HepG2 (cell line): ENCODE measurements around the gene PPP1R18. TPM values are rescaled to one million over a fixed set of nuclear protein-coding genes. Genes with fewer than 3 reads are reported as not detected.
A peak's percentile ranks its signal among the peaks of the same experiment; 100 is the strongest.

Experiments used
- ARID4A ChIP-seq: sonication (generic); formaldehyde crosslinking; IDR thresholded peaks from 2 replicates; pipeline ENCODE4 v1.5.0; 2020; ENCODE audit warnings: mild to moderate bottlenecking, missing genetic modification reagents, borderline replicate concordance
- DRAP1 ChIP-seq: IDR thresholded peaks from 2 replicates; pipeline ENCODE4 v1.6.1; 2016; ENCODE audit warnings: missing genetic modification reagents, missing compliant biosample characterization
- HNRNPLL ChIP-seq: fragments of 200-400 bp; formaldehyde crosslinking; IDR thresholded peaks from 2 replicates; pipeline ENCODE4 v1.6.1; 2017; ENCODE audit warnings: mild to moderate bottlenecking, low read depth, low read length; ENCODE audit not compliant: poor library complexity, severe bottlenecking
- PHF8 ChIP-seq: sonication (generic); formaldehyde crosslinking; IDR thresholded peaks from 2 replicates; pipeline ENCODE4 v1.5.0; 2020; ENCODE audit warnings: missing genetic modification reagents
- RBFOX2 ChIP-seq: fragments of 200-400 bp; formaldehyde crosslinking; IDR thresholded peaks from 2 replicates; pipeline ENCODE4 v1.6.1; 2017; ENCODE audit warnings: low read depth, mild to moderate bottlenecking, low read length
- RFXANK ChIP-seq: IDR thresholded peaks from 2 replicates; pipeline ENCODE4 v1.6.1; 2016
- RNF2 ChIP-seq: fragments of 450-650 bp; conservative IDR thresholded peaks from 2 replicates; pipeline ENCODE4 v1.6.1; 2016; ENCODE audit warnings: low read depth
- ZBTB26 ChIP-seq: IDR thresholded peaks from 2 replicates; pipeline ENCODE4 v1.6.1; 2016; ENCODE audit warnings: missing compliant biosample characterization, missing genetic modification reagents, borderline replicate concordance
- ZBTB40 ChIP-seq, 2 experiments: fragments of 450-650 bp in 1 of 2; sonication (generic) in 1 of 2; formaldehyde crosslinking in 1 of 2; IDR thresholded peaks; 2 replicates each; pipeline versions ENCODE4 v1.6.1 to v1.8.0; 2016 to 2022; ENCODE audit warnings: antibody characterized with exemption in 1 of 2, mild to moderate bottlenecking in 1 of 2, missing genetic modification reagents in 1 of 2
- ZFP1 ChIP-seq: IDR thresholded peaks from 2 replicates; pipeline ENCODE4 v1.6.1; 2016
- ZFP37 ChIP-seq: sonication (generic); formaldehyde crosslinking; IDR thresholded peaks from 2 replicates; pipeline ENCODE4 v1.4.0; 2020; ENCODE audit warnings: missing genetic modification reagents, borderline replicate concordance
- ZNF430 ChIP-seq: sonication (generic); formaldehyde crosslinking; IDR thresholded peaks from 2 replicates; pipeline ENCODE4 v1.9.0; 2021; ENCODE audit warnings: mild to moderate bottlenecking, missing genetic modification reagents
- polyA plus RNA-seq, 8 experiments: library from polyadenylated mRNA; depleted of rRNA in 3 of 8; stranded (reverse) in 7 of 8; unstranded in 1 of 8; fragments of >200 nt; fragmentation: Illumina TruSeq in 4 of 8; extraction: Trizol in 4 of 8; gene quantifications; 2 replicates each; pipeline versions ENCODE4 v1.2.1 to v1.2.3, GENCODE V29; 2011 to 2016; ENCODE audit warnings: low read depth in 4 of 8, missing spikeins in 1 of 8, mixed read lengths in 1 of 8; ENCODE audit not compliant: insufficient read depth in 1 of 8
- total RNA-seq, 5 experiments: library from RNA; depleted of rRNA; stranded (reverse); fragments of >200 nt; fragmentation: Illumina TruSeq; extraction: Trizol; gene quantifications; 2 replicates each; pipeline ENCODE4 v1.2.3, GENCODE V29; 2016; ENCODE audit warnings: low read depth in 1 of 5

PPP1R18 gene
- total and polyA plus RNA-seq, 2 of the 13 experiments (the other 11 are each of a cell fraction or from before 2014, with no cell fraction given) = 4.9 to 9.2 TPM

DNA sequence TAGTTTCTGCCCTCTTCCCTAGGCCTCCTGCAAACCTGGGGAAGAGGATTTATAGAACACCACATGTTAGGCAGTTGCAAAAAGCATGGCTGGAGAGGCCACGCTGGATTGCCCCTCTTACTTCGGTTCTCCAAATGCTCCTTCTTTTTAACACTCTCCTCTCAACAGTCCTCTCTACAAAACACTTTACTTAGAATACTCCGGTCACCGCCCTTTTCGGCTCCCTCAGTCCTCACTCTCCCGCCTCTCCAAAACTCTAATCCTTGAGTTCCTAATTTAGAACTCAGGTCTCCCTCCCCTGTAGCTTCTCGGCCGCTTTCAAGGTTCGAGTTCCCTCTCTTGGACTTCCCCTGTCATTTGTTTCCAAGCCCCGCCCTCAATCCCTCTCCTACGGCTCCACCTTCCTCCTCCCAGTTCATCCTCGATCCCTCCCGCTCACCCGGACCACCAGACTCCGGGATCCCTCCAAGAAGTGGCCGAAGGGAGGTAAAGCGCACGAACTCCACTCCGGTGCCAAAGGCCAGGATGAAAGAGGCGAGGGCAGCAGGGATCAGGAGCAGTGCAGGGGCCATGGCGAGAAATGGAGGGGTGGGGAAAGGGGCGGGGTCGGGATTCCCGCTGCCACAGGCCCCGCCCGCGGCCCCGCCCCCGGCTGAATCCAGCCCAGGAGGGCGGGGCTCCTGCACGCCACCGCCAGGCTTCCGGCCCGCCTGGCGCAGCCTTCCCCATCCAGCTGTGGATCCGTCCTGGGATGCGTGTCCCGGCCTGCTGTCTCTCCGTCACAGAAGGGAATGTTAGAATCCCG, 4.2 kb upstream of the PPP1R18 start, which contains the start of gene NRM (continued):
- TF ChIP-seq ZBTB40 (IDR thresholded peaks at IDR 0.05) (no peak), ZBTB40 (CRISPR knock-in tag; IDR thresholded peaks at IDR 0.05) (no peak), RNF2 (0 out of 2 replicates have a peak, but pooled peaks have one; percentile 0), ARID4A (CRISPR knock-in tag) (peak; percentile 79), ZFP1 (CRISPR knock-in tag) (no peak), ZFP37 (CRISPR knock-in tag) (0 out of 2 replicates have a peak, but pooled peaks have one; percentile 70), ZNF430 (CRISPR knock-in tag) (0 out of 2 replicates have a peak, but pooled peaks have one; percentile 13), PHF8 (CRISPR knock-in tag) (peak; percentile 70), RBFOX2 (peak; percentile 79), HNRNPLL (peak; percentile 75), RFXANK (CRISPR knock-in tag) (no peak), DRAP1 (CRISPR knock-in tag) (peak; percentile 80), ZBTB26 (CRISPR knock-in tag) (no peak; the same call in 1 of the 2 replicates)
